Measurements from ENCODE around the gene OR8S1. TPM values are rescaled to one million over a fixed set of nuclear protein-coding genes. Genes with fewer than 3 reads are reported as not detected.

OR8S1 gene
- total and polyA plus RNA-seq, 2 of the 8 experiments (the other 6 are each of a cell fraction or from before 2014, with no cell fraction given), result not detected

DNA sequence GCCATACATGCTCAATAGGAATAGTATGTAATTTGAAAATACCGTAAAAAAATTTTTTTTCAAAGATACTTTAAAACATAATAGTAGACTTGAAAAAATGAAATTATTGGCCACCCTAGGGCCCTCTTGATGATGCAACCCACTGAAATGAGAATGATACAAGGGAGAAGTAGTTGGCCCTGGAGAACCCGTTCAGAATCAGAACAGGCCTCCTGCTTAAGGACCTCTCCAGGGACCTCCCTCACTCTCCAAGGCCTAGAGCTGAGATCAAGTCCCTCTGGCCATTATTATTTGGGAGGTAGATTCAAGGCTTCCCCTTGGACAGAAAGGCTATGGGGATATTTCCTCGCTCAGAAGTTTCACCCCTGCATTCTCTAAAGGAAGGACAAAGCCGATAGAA lies 32.5 kb downstream of the OR8S1 start:
- Histone ChIP-seq H3K27me3 (replicated peaks in 1 of 4; ENCODE audit: control insufficient read depth in 3 of 4, extremely low read depth in 1 of 4, insufficient read depth in 3 of 4, low read length in 3 of 4) (no peaks in the 10 kb centered on the region), H3K9ac (replicated peaks in 1 of 4; ENCODE audit: extremely low read depth in 1 of 4, low read depth in 3 of 4, low read length in 3 of 4) (no peak overlapping the region), H3K4ac (replicated peaks; ENCODE audit: insufficient read length, low read depth, low read length) (no peak overlapping the region), H4K8ac (ENCODE audit: extremely low read depth, insufficient read depth, low read length) (no peak overlapping the region), H3K79me1 (ENCODE audit: low read depth, low read length) (no peaks in the 10 kb centered on the region), H4K5ac (ENCODE audit: insufficient read length, low read depth, low read length) (no peak overlapping the region), H2BK120ac (replicated peaks; ENCODE audit: low read depth, low read length) (no peak overlapping the region), H3K56ac (replicated peaks; ENCODE audit: insufficient read length, low read depth, low read length) (no peak overlapping the region), H2BK20ac (ENCODE audit: low read length) (no peak overlapping the region), H3K4me2 (ENCODE audit: insufficient read depth in 1 of 2, low read depth in 2 of 2, low read length in 2 of 2) (no peak overlapping the region), H3K14ac (ENCODE audit: insufficient read length) (no peak overlapping the region), H4K91ac (replicated peaks; ENCODE audit: insufficient read length, low read length) (no peak overlapping the region), H3K9me3 (ENCODE audit: insufficient read depth in 2 of 2, low read depth in 1 of 2, low read length in 1 of 2) (peaks cover 3 to 5% of the 10 kb centered on the region in 2 experiments; a peak in 1 of 4 replicates), H3K4me1 (replicated peaks in 1 of 4; ENCODE audit: control insufficient read depth in 3 of 4, insufficient read depth in 4 of 4, low read length in 3 of 4) (peaks cover 0 to 7% (median 2%) of the 10 kb centered on the region in 4 experiments; a peak in 1 of 7 replicates), H3K23me2 (ENCODE audit: low read depth, low read length) (no peaks in the 10 kb centered on the region), H3K27ac (ENCODE audit: low read depth, low read length) (no peak overlapping the region), H2BK12ac (ENCODE audit: low read depth, low read length) (no peak overlapping the region), H2BK5ac (ENCODE audit: low read depth, low read length) (no peak overlapping the region), H2AK5ac (ENCODE audit: low read depth, low read length) (no peak overlapping the region), H3K36me3 (ENCODE audit: control insufficient read depth in 2 of 4, insufficient read depth in 4 of 4, low read length in 3 of 4) (no peaks in the 10 kb centered on the region), H3K79me2 (ENCODE audit: control insufficient read depth in 1 of 2, insufficient read depth in 2 of 2, low read length in 2 of 2) (no peaks in the 10 kb centered on the region), H3K4me3 (ENCODE audit: extremely low read depth in 1 of 4, insufficient read depth in 2 of 4, low read depth in 3 of 4, low read length in 4 of 4) (no peak overlapping the region), H3K18ac (ENCODE audit: extremely low read depth, low read length) (no peak overlapping the region), H4K20me1 (replicated peaks in 1 of 2; ENCODE audit: control insufficient read depth in 1 of 2, insufficient read depth in 2 of 2, low read length in 2 of 2) (no peaks in the 10 kb centered on the region), H3K23ac (ENCODE audit: insufficient read length) (no peak overlapping the region), H2AFZ (ENCODE audit: low read length) (no peak overlapping the region), H2BK15ac (ENCODE audit: low read length) (0 out of 2 replicates have a peak overlapping the region, but pooled peaks have one; percentile 61)
- DNase-seq (ENCODE audit: low read depth in 1 of 2, low spot score in 2 of 2) (no peak), FAIRE-seq (no peak)
- ChIA-PET CTCF (ENCODE audit: partially characterized antibody) (interaction anchor here (1.0 to 1.5 kb wide), 2 partner anchors 16 to 61 kb away, joined by 3 to 4 read pairs; no protein-coding TSS in a partner anchor), POLR2A (ENCODE audit: partially characterized antibody) (no interaction called here)
- WGBS, 2 experiments (ENCODE audit: extremely low coverage in 1 of 2, insufficient coverage in 1 of 2, insufficient read length in 1 of 2, insufficient replicate concordance in 2 of 2, low coverage in 1 of 2, low lambda C conversion rate in 2 of 2, missing lambda C conversion rate in 1 of 2), result 80% methylated on average over 4 of the region's 4 CpGs; no CpG with 5 or more reads in 1 of the 2 experiments
- TF ChIP-seq CBX5 (IDR thresholded peaks at IDR 0.05; ENCODE audit: low read depth, low read length), result no peak
- TF ChIP-seq TAF1 (IDR thresholded peaks at IDR 0.05; ENCODE audit: low read depth, low read length), result no peak
- no peak for TF ChIP-seq POLR2A (IDR thresholded peaks at IDR 0.05; ENCODE audit: control extremely low read depth in 1 of 2, low read depth in 2 of 2, low read length in 2 of 2)
- TF ChIP-seq CTBP2 (IDR thresholded peaks at IDR 0.05; ENCODE audit: borderline replicate concordance, insufficient read depth, insufficient read length, low read length), result no peak
- TF ChIP-seq KDM5A (IDR thresholded peaks at IDR 0.05; ENCODE audit: low read length), result no peak
- no peak for TF ChIP-seq CHD2 (IDR thresholded peaks at IDR 0.05; ENCODE audit: low read length)
- TF ChIP-seq SP1 (IDR thresholded peaks at IDR 0.05; ENCODE audit: low read depth, low read length), result no peak
- TF ChIP-seq FOSL1 (IDR thresholded peaks at IDR 0.05; ENCODE audit: insufficient read depth, low read depth, low read length), result no peak
- TF ChIP-seq GTF2F1 (IDR thresholded peaks at IDR 0.05; ENCODE audit: borderline replicate concordance, low read depth, low read length), result no peak
- TF ChIP-seq JUND (IDR thresholded peaks at IDR 0.05; ENCODE audit: low read length), result no peak
- no peak for TF ChIP-seq RXRA (IDR thresholded peaks at IDR 0.05; ENCODE audit: insufficient read depth, low read depth, low read length)
- no peak for TF ChIP-seq RNF2 (IDR thresholded peaks at IDR 0.05; ENCODE audit: borderline replicate concordance, low read depth, low read length, missing control alignments, poor library complexity, severe bottlenecking)
- TF ChIP-seq, protein P1, sequence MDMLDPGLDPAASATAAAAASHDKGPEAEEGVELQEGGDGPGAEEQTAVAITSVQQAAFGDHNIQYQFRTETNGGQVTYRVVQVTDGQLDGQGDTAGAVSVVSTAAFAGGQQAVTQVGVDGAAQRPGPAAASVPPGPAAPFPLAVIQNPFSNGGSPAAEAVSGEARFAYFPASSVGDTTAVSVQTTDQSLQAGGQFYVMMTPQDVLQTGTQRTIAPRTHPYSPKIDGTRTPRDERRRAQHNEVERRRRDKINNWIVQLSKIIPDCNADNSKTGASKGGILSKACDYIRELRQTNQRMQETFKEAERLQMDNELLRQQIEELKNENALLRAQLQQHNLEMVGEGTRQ (IDR thresholded peaks at IDR 0.05; ENCODE audit: low read length), result no peak
- no peak for TF ChIP-seq BRCA1 (IDR thresholded peaks at IDR 0.05; ENCODE audit: low read depth, low read length)

All from H1 (cell line).